ENCODE measurements around the gene UGGT1.

DNA sequence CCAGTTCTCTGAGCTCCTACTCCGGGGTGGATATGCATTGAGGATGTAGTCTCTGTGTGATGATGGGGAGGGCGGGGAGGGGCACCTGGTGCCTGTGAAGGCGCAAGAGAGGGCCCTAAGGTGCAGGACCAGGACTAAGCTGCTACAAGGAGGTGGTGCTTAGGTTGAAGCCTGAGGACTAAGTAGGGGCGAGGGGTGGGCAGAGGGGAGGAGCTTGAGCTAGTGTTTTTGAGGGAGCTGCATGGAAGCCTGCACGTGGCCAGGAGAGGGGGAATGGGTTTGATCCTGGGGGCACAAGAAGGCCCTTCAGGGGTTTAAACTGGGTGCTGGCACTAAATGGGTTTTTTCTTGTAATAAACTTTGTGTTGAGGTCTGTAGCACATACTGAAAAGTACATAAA is 105.0 kb downstream of the UGGT1 start:
- TF ChIP-seq, protein P1, sequence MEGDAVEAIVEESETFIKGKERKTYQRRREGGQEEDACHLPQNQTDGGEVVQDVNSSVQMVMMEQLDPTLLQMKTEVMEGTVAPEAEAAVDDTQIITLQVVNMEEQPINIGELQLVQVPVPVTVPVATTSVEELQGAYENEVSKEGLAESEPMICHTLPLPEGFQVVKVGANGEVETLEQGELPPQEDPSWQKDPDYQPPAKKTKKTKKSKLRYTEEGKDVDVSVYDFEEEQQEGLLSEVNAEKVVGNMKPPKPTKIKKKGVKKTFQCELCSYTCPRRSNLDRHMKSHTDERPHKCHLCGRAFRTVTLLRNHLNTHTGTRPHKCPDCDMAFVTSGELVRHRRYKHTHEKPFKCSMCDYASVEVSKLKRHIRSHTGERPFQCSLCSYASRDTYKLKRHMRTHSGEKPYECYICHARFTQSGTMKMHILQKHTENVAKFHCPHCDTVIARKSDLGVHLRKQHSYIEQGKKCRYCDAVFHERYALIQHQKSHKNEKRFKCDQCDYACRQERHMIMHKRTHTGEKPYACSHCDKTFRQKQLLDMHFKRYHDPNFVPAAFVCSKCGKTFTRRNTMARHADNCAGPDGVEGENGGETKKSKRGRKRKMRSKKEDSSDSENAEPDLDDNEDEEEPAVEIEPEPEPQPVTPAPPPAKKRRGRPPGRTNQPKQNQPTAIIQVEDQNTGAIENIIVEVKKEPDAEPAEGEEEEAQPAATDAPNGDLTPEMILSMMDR (IDR thresholded peaks at IDR 0.05; ENCODE audit: low read depth, low read length, poor library complexity, severe bottlenecking) = no peak
- no peak for TF ChIP-seq EZH2phosphoT487 (IDR thresholded peaks at IDR 0.05; ENCODE audit: borderline replicate concordance, low read length)

Data from DOHH2 (cell line).